PC-3 (cell line): Measurements from ENCODE around the gene AKAP13. TPM values are rescaled to one million over a fixed set of nuclear protein-coding genes. Genes with fewer than 3 reads are reported as not detected.

Source experiments
- ATAC-seq: fragments of 200-7000 bp; cut with Tn5 transposase; 2 replicates; pipeline ENCODE4 v1.9.1; 2020; ENCODE audit warnings: mild to moderate bottlenecking, moderate library complexity
- BruUV-seq: library from RNA; stranded (reverse); fragments of 400-500 nt; replicated peaks from 2 replicates; lab custom pipeline; 2021; lab: Mats Ljungman, UMichigan
- CTCF ChIA-PET: fragments of 300-600 bp; sonication (Branson Sonifier 250); formaldehyde crosslinking; loops from one replicate; lab custom pipeline; 2022; ENCODE audit warnings: antibody characterized with exemption; lab: Charles Lee
- POLR2A ChIA-PET: fragments of 300-600 bp; sonication (Branson Sonifier 250); formaldehyde crosslinking; loops from one replicate; lab custom pipeline; 2022; ENCODE audit warnings: antibody characterized with exemption; ENCODE audit not compliant: unreplicated experiment; lab: Charles Lee
- DNase-seq: peaks from one replicate; pipeline ENCODE4 v3.0.0-alpha.2; 2015
- H2AFZ ChIP-seq: fragments of 300-600 bp; sonication (generic); 2 replicates; pipeline ENCODE4 v1.6.0; 2016; ENCODE audit warnings: antibody characterized with exemption, low read length
- H3F3A ChIP-seq: fragments of 300-600 bp; sonication (generic); one replicate; pipeline ENCODE4 v1.6.0; 2017; ENCODE audit warnings: antibody characterized with exemption, low read length, control low read depth, mild to moderate bottlenecking; ENCODE audit not compliant: unreplicated experiment
- H3K27ac ChIP-seq: fragments of 300-600 bp; sonication (generic); 2 replicates; pipeline ENCODE4 v1.5.1; 2016; ENCODE audit warnings: mild to moderate bottlenecking, low read length
- H3K27me3 ChIP-seq: fragments of 300-600 bp; sonication (generic); 2 replicates; pipeline ENCODE4 v1.6.1; 2016; ENCODE audit warnings: low read length, mixed read lengths
- H3K36me3 ChIP-seq: fragments of 300-600 bp; sonication (generic); 2 replicates; pipeline ENCODE4 v1.6.1; 2016; ENCODE audit warnings: low read depth, mixed run types, low read length, mixed read lengths
- H3K4me1 ChIP-seq: fragments of 300-600 bp; sonication (generic); 2 replicates; pipeline ENCODE4 v1.5.1; 2016; ENCODE audit warnings: low read length; ENCODE audit not compliant: insufficient read depth
- H3K4me2 ChIP-seq: fragments of 300-600 bp; sonication (generic); 2 replicates; pipeline ENCODE4 v1.6.0; 2016; ENCODE audit warnings: low read length
- H3K4me3 ChIP-seq: fragments of 300-600 bp; sonication (generic); 2 replicates; pipeline ENCODE4 v1.5.1; 2016; ENCODE audit warnings: mild to moderate bottlenecking, low read length, mixed read lengths
- H3K79me2 ChIP-seq: fragments of 300-600 bp; sonication (generic); 2 replicates; pipeline ENCODE4 v1.6.1; 2017; ENCODE audit warnings: low read length, mixed read lengths
- H3K9ac ChIP-seq: fragments of 300-600 bp; sonication (generic); 2 replicates; pipeline ENCODE4 v1.6.0; 2016; ENCODE audit warnings: mild to moderate bottlenecking, low read length
- H3K9me2 ChIP-seq: fragments of 300-600 bp; sonication (generic); replicated peaks from 2 replicates; pipeline ENCODE4 v1.6.1; 2016; ENCODE audit warnings: mixed run types, low read length, mixed read lengths
- H3K9me3 ChIP-seq: fragments of 300-600 bp; sonication (generic); 2 replicates; pipeline ENCODE4 v1.6.1; 2016; ENCODE audit warnings: low read length, mixed read lengths
- H4K20me1 ChIP-seq: fragments of 300-600 bp; sonication (generic); 2 replicates; pipeline ENCODE4 v1.6.1; 2016; ENCODE audit warnings: low read length, mixed read lengths
- CTCF ChIP-seq: fragments of 300-600 bp; sonication (generic); conservative IDR thresholded peaks from 2 replicates; pipeline ENCODE4 v1.5.1; 2017; ENCODE audit warnings: antibody characterized with exemption, low read depth, mild to moderate bottlenecking, low read length
- EZH2 ChIP-seq: fragments of 300-600 bp; sonication (generic); IDR thresholded peaks from one replicate; pipeline ENCODE4 v1.6.1; 2017; ENCODE audit warnings: antibody characterized with exemption, mild to moderate bottlenecking, low read length; ENCODE audit not compliant: unreplicated experiment
- EZH2phosphoT487 ChIP-seq: fragments of 300-600 bp; sonication (generic); IDR thresholded peaks from 2 replicates; pipeline ENCODE4 v1.6.1; 2018; ENCODE audit warnings: mild to moderate bottlenecking, antibody characterized with exemption, low read length, borderline replicate concordance
- intact Hi-C: fragments of 100-400 bp; cut with micrococcal nuclease; formaldehyde crosslinking; loops from 2 replicates; pipeline ENCODE4 v1.9.0; 2023
- total RNA-seq: library from RNA; depleted of rRNA; stranded (reverse); fragments of >200 nt; gene quantifications from 2 replicates; pipeline ENCODE4 v1.2.3, GENCODE V29; 2014

AKAP13 gene
- total RNA-seq, 1 experiment from 2014 or later, result 36.8 TPM

- Histone ChIP-seq H3K27me3 (no peaks in the 10 kb centered on the region), H3F3A (peaks cover 3% of the 10 kb centered on the region), H3K4me2 (no peak overlapping the region), H3K4me1 (peaks cover 18% of the 10 kb centered on the region), H3K27ac (no peak overlapping the region), H3K9me2 (no peaks in the 10 kb centered on the region), H3K79me2 (peaks cover 36% of the 10 kb centered on the region), H4K20me1 (no peaks in the 10 kb centered on the region), H3K36me3 (peaks cover 4% of the 10 kb centered on the region; the same call in 1 of the 2 replicates), H3K4me3 (no peak overlapping the region), H2AFZ (no peak overlapping the region), H3K9ac (no peak overlapping the region), H3K9me3 (no peaks in the 10 kb centered on the region)
- DNase-seq (no peak), ATAC-seq (no peak)
- ChIA-PET POLR2A (no interaction called here), CTCF (no interaction called here)
- TF ChIP-seq EZH2phosphoT487, result no peak
- no peak for TF ChIP-seq EZH2
- TF ChIP-seq CTCF, result no peak
- TSS peak; percentile 7 for BruUV-seq
- intact Hi-C loops, result loop anchor here (5.0 kb wide), 2 partner anchors 97 to 177 kb away; no protein-coding TSS in a partner anchor
Observed at GRCh38 chr15:85489773-85490493, 109.5 kb downstream of the AKAP13 start.

- intact Hi-C loops, result loop anchor here (5.0 kb wide), 2 partner anchors 96 to 176 kb away; no protein-coding TSS in a partner anchor
- Histone ChIP-seq H3K4me2 (no peak overlapping the region), H3K27ac (no peak overlapping the region), H2AFZ (no peak overlapping the region), H3K36me3 (peaks cover 4% of the 10 kb centered on the region; the same call in 1 of the 2 replicates), H3F3A (peaks cover 3% of the 10 kb centered on the region), H4K20me1 (no peaks in the 10 kb centered on the region), H3K79me2 (peaks cover 43% of the 10 kb centered on the region), H3K9me2 (no peaks in the 10 kb centered on the region), H3K4me1 (peaks cover 21% of the 10 kb centered on the region), H3K4me3 (no peak overlapping the region), H3K27me3 (no peaks in the 10 kb centered on the region), H3K9ac (no peak overlapping the region), H3K9me3 (no peaks in the 10 kb centered on the region)
- DNase-seq, result no peak
- BruUV-seq, result no TSS peak
- CTCF ChIA-PET, result no interaction called here
- POLR2A ChIA-PET, result no interaction called here
- no peak for ATAC-seq
- TF ChIP-seq EZH2phosphoT487 (no peak), EZH2 (no peak), CTCF (no peak)
Observed at GRCh38 chr15:85490856-85491255, 110.5 kb downstream of the AKAP13 start.

- no peak overlapping the region for H2AFZ ChIP-seq
- H3K4me3 ChIP-seq, result no peak overlapping the region
- ChIA-PET POLR2A (interaction anchor here (0.6 kb wide), 1 partner anchor 76 kb away, joined by 3 read pairs; no protein-coding TSS in a partner anchor), CTCF (no interaction called here)
- no peaks in the 10 kb centered on the region for H3K9me3 ChIP-seq
- H3F3A ChIP-seq, result peaks cover 3% of the 10 kb centered on the region
- peaks cover 21% of the 10 kb centered on the region for H3K4me1 ChIP-seq
- no peaks in the 10 kb centered on the region for H3K27me3 ChIP-seq
- no peaks in the 10 kb centered on the region for H3K9me2 ChIP-seq
- H3K4me2 ChIP-seq, result no peak overlapping the region
- BruUV-seq, result no TSS peak
- ATAC-seq (no peak), DNase-seq (no peak)
- no peak overlapping the region for H3K27ac ChIP-seq
- H3K9ac ChIP-seq, result no peak overlapping the region
- intact Hi-C loops, result loop anchor here (5.0 kb wide), 2 partner anchors 96 to 176 kb away; no protein-coding TSS in a partner anchor
- H3K36me3 ChIP-seq, result peaks cover 4% of the 10 kb centered on the region; the same call in 1 of the 2 replicates
- no peaks in the 10 kb centered on the region for H4K20me1 ChIP-seq
- no peak for TF ChIP-seq EZH2phosphoT487
- no peak for TF ChIP-seq EZH2
- TF ChIP-seq CTCF, result no peak
- peaks cover 52% of the 10 kb centered on the region for H3K79me2 ChIP-seq
Observed at GRCh38 chr15:85491691-85492090, 111.3 kb downstream of the AKAP13 start.
